ENCODE data around the gene UGT2B7. TPM values are rescaled to one million over a fixed set of nuclear protein-coding genes. Genes with fewer than 3 reads are reported as not detected.

The UGT2B7 gene
- total RNA-seq, 4 donors from 2014 or later: 20.5 to 42.2 (median 28.6) TPM; not detected in 1

DNA sequence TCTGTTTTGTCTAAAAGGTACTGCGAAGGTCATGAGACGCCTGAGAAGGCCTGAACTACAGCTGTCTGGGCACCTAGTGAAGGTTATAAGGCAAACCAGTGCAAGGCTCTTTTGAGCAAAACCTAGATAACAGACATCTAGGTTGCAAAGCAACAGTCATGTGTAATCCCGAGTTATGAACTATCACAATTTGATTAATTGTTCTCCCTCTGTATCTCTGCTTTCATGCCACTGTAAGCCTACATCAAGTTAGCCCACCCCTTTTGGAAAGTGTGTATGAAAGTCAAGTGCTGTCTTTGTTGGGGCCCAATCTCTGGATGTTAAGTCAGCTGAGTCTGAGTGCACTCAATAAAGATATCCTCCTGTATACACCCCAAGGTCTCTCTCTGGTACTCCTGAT, 31.9 kb upstream of the UGT2B7 start:
- no peaks in the 10 kb centered on the region for H3K4me1 ChIP-seq
- H3K27ac ChIP-seq: no peak overlapping the region
- TF ChIP-seq POLR2A (IDR thresholded peaks at IDR 0.05): no peak
- TF ChIP-seq, protein P1, sequence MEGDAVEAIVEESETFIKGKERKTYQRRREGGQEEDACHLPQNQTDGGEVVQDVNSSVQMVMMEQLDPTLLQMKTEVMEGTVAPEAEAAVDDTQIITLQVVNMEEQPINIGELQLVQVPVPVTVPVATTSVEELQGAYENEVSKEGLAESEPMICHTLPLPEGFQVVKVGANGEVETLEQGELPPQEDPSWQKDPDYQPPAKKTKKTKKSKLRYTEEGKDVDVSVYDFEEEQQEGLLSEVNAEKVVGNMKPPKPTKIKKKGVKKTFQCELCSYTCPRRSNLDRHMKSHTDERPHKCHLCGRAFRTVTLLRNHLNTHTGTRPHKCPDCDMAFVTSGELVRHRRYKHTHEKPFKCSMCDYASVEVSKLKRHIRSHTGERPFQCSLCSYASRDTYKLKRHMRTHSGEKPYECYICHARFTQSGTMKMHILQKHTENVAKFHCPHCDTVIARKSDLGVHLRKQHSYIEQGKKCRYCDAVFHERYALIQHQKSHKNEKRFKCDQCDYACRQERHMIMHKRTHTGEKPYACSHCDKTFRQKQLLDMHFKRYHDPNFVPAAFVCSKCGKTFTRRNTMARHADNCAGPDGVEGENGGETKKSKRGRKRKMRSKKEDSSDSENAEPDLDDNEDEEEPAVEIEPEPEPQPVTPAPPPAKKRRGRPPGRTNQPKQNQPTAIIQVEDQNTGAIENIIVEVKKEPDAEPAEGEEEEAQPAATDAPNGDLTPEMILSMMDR (IDR thresholded peaks at IDR 0.05): no peak
- no peaks in the 10 kb centered on the region for H3K27me3 ChIP-seq
- no peak overlapping the region for H3K4me3 ChIP-seq
- no peaks in the 10 kb centered on the region for H3K9me3 ChIP-seq
- no peaks in the 10 kb centered on the region for H3K36me3 ChIP-seq
- no peak for DNase-seq

GRCh38 chr4:69066945-69067344, 29.3 kb upstream of the UGT2B7 start:
- DNase-seq: no peak

GRCh38 chr4:69069085-69069484, 27.2 kb upstream of the UGT2B7 start:
- H3K4me1 ChIP-seq: no peaks in the 10 kb centered on the region
- H3K4me3 ChIP-seq: no peak overlapping the region
- no peaks in the 10 kb centered on the region for H3K36me3 ChIP-seq
- no peak for TF ChIP-seq POLR2A (IDR thresholded peaks at IDR 0.05)
- TF ChIP-seq, protein P1 (IDR thresholded peaks at IDR 0.05): no peak
- H3K9me3 ChIP-seq: no peaks in the 10 kb centered on the region
- H3K27me3 ChIP-seq: no peaks in the 10 kb centered on the region
- DNase-seq: no peak
- H3K27ac ChIP-seq: no peak overlapping the region

More at GRCh38 chr4:69066945-69067344, 29.3 kb upstream of the UGT2B7 start:
- Histone ChIP-seq H3K4me3 (no peak overlapping the region), H3K9me3 (no peaks in the 10 kb centered on the region), H3K27me3 (no peaks in the 10 kb centered on the region), H3K27ac (no peak overlapping the region), H3K36me3 (no peaks in the 10 kb centered on the region), H3K4me1 (no peaks in the 10 kb centered on the region)
- TF ChIP-seq, protein P1 (IDR thresholded peaks at IDR 0.05): no peak
- TF ChIP-seq POLR2A (IDR thresholded peaks at IDR 0.05): no peak

DNA sequence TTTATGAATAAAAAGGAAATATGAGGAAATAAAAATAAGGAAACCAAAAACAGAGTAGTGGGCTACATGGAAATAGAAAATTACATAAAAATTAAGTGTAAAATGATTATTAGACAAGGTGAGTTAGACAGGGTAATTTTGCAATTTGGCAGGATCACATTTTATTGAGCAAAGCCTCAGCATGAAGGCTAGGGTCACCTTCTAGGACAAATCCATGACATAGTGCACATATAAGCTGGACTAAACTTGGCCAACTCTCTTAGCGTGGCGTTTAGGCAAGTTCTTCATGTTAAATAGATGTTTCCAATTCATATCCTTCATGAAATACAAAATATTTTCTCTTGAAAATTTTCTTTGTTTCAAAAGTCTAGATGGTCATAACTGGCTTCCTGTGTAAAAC, 25.7 kb upstream of the UGT2B7 start:
- H3K27me3 ChIP-seq: no peaks in the 10 kb centered on the region
- H3K36me3 ChIP-seq: no peaks in the 10 kb centered on the region
- TF ChIP-seq POLR2A (IDR thresholded peaks at IDR 0.05): no peak
- TF ChIP-seq, protein P1 (IDR thresholded peaks at IDR 0.05): no peak
- no peak overlapping the region for H3K4me3 ChIP-seq
- H3K27ac ChIP-seq: no peak overlapping the region
- DNase-seq: no peak
- H3K4me1 ChIP-seq: no peaks in the 10 kb centered on the region
- no peaks in the 10 kb centered on the region for H3K9me3 ChIP-seq

DNA sequence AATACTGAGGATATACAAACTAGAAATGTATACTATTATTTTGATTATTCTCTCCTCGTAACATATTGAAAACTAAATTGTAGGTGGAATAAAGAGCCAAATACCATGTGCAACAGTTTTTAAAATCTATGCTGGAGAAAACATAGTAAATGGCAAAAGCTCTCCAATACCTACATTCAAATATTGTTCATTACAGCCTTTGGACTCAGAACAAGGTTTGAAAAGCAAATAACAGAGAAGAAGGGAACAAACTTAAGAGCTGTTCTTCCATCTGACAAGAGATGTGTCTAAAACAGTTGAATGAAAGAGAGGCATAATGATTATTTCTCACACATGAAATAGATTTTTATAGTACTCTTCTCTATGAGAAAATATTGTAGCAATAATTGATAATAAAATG, 25.0 kb upstream of the UGT2B7 start:
- H3K4me1 ChIP-seq: no peaks in the 10 kb centered on the region
- no peak overlapping the region for H3K4me3 ChIP-seq
- H3K36me3 ChIP-seq: no peaks in the 10 kb centered on the region
- DNase-seq: no peak
- H3K27ac ChIP-seq: no peak overlapping the region
- H3K27me3 ChIP-seq: no peaks in the 10 kb centered on the region
- no peaks in the 10 kb centered on the region for H3K9me3 ChIP-seq
- TF ChIP-seq, protein P1 (IDR thresholded peaks at IDR 0.05): no peak
- no peak for TF ChIP-seq POLR2A (IDR thresholded peaks at IDR 0.05)

GRCh38 chr4:69073375-69073774, 22.9 kb upstream of the UGT2B7 start:
- TF ChIP-seq, protein P1 (IDR thresholded peaks at IDR 0.05): no peak
- TF ChIP-seq POLR2A (IDR thresholded peaks at IDR 0.05): no peak

More at GRCh38 chr4:69073375-69073774, 22.9 kb upstream of the UGT2B7 start:
- H3K9me3 ChIP-seq: no peaks in the 10 kb centered on the region
- no peaks in the 10 kb centered on the region for H3K36me3 ChIP-seq
- no peak overlapping the region for H3K27ac ChIP-seq
- H3K27me3 ChIP-seq: no peaks in the 10 kb centered on the region
- no peaks in the 10 kb centered on the region for H3K4me1 ChIP-seq
- H3K4me3 ChIP-seq: no peak overlapping the region
- no peak for DNase-seq
